Measurements from ENCODE around the gene PPA2. TPM values are rescaled to one million over a fixed set of nuclear protein-coding genes. Genes with fewer than 3 reads are reported as not detected.

PPA2 gene
- total RNA-seq, 1 donor from 2014 or later: 51.3 TPM

DNA sequence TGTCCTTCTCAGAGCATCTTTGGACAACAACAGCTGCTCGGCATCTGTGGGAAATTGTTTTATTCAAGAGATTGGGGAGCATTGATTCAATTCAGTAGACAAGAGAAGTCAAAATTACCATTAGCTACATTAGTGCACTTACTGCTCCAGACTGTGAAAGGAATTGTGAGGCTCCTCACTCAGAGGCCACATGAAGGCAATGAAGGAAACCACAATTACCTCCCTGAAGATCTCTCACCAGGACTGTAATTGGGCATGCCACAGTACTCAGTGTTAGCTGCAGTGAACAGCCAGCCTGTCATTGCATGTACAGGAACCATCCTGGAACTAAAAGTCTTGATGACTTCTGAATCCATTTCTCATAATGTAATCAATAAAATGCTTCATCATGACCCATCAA, 144.8 kb downstream of the PPA2 start:
- intact Hi-C loops (cut with micrococcal nuclease): no loop called here

- intact Hi-C loops (cut with micrococcal nuclease): no loop called here
Observed at GRCh38 chr4:105327956-105328355, 145.9 kb downstream of the PPA2 start.

DNA sequence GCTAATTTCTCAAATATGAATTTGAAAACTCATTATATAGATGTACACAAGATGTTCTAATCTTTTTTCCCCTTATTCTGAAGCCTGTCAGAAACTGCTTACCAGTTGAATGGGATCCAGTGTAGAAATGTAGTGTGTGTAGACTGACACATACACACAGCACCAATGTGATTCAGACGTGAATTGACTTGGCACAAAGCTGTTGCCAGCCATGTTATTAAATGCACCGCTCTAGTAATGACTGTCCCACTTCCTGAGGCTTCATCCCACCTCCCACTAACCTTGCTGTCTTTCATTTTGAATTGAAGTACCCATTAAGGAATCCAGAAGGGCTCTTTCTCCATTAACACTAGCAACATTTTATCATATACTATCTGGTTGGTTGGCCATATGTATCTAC, 146.6 kb downstream of the PPA2 start:
- intact Hi-C loops (cut with micrococcal nuclease): no loop called here

Other genes starting within 250 kb of the PPA2 start
- gene ARHGEF38, start 78.6 kb upstream of the PPA2 start, total RNA-seq: not detected in 2 replicates
- gene INTS12, start 234.6 kb upstream of the PPA2 start, total RNA-seq: 17.6 and 18.9 TPM in 2 replicates
- gene GSTCD, start 234.7 kb upstream of the PPA2 start, total RNA-seq: 9.5 and 11.3 TPM in 2 replicates